ENCODE data around the gene MTMR3. TPM values are rescaled to one million over a fixed set of nuclear protein-coding genes. Genes with fewer than 3 reads are reported as not detected.
A peak's percentile ranks its signal among the peaks of the same experiment; 100 is the strongest.

The MTMR3 gene
- total RNA-seq, 1 donor from 2014 or later, result 51.7 TPM

DNA sequence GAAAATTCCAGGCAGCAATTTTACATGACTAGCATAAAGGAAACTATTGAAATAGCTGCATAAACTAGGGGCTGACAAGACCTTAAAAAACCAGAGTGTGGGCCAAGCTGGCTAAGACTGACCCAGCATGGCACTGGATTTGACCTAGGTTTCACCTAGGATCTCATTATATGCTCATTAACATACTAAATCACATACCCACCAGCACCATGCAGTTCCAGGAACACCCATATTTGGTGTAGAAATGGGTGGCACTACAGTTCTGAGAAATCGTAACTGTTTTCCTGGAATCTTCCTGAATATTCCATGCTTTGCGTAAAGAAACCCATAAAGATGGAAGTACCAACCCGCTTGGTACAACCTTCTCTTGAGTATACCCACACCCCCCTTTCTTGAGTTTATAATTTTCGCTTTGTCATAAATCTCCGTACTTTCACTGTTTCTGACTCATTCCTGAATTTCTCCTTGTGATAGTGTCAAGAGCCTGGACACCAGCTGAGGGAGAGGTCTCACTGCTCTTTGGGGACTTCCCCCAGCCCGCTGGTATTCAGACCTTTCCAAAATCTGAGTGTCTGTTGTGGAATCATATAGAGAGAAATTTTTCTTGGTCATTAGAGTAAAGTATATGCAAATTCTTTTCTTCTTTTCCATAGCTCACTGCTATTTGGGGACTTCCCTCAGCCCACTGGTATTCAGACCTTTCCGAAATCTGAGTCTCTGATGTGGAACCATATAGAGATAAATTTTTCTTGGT, 55.1 kb downstream of the MTMR3 start:
- H3K27ac Mint-ChIP-seq (ENCODE audit: unreplicated experiment), result no peak overlapping the region
- TF ChIP-seq, protein P1, sequence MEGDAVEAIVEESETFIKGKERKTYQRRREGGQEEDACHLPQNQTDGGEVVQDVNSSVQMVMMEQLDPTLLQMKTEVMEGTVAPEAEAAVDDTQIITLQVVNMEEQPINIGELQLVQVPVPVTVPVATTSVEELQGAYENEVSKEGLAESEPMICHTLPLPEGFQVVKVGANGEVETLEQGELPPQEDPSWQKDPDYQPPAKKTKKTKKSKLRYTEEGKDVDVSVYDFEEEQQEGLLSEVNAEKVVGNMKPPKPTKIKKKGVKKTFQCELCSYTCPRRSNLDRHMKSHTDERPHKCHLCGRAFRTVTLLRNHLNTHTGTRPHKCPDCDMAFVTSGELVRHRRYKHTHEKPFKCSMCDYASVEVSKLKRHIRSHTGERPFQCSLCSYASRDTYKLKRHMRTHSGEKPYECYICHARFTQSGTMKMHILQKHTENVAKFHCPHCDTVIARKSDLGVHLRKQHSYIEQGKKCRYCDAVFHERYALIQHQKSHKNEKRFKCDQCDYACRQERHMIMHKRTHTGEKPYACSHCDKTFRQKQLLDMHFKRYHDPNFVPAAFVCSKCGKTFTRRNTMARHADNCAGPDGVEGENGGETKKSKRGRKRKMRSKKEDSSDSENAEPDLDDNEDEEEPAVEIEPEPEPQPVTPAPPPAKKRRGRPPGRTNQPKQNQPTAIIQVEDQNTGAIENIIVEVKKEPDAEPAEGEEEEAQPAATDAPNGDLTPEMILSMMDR (IDR thresholded peaks at IDR 0.05; ENCODE audit: partially characterized antibody, unreplicated experiment), result no peak
- H3K27me3 Mint-ChIP-seq (ENCODE audit: unreplicated experiment), result no peaks in the 10 kb centered on the region
- peaks cover 4% of the 10 kb centered on the region for H3K9me3 Mint-ChIP-seq (ENCODE audit: unreplicated experiment)
- H3K4me3 Mint-ChIP-seq (ENCODE audit: unreplicated experiment), result no peak overlapping the region
- peaks cover 9% of the 10 kb centered on the region for H3K36me3 Mint-ChIP-seq (ENCODE audit: unreplicated experiment)
- no peaks in the 10 kb centered on the region for H3K4me1 Mint-ChIP-seq (ENCODE audit: low read depth, unreplicated experiment)
- no peak for DNase-seq

DNA sequence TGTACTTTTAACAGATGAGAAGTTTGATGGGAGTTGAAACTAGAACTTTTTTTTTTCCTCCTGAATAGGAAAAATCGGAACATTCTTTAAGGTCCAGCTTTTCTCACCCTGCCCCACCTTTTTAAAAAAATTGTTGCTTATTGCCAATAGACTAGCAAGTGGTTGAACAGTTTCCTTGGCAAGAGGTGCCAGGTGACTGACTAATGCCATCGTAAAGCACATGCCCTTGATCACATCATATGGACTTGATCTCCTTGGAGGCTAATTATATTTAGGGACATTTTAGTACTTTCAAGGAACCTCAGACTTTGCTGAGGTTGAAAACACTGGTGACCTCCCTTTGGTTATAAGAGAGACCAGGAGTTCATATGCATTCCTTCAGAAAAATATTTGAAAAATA, 57.6 kb downstream of the MTMR3 start:
- TF ChIP-seq, protein P1 (IDR thresholded peaks at IDR 0.05; ENCODE audit: partially characterized antibody, unreplicated experiment), result no peak
- Mint-ChIP-seq H3K4me3 (ENCODE audit: unreplicated experiment) (no peak overlapping the region), H3K4me1 (ENCODE audit: low read depth, unreplicated experiment) (peaks cover under 1% of the 10 kb centered on the region), H3K27me3 (ENCODE audit: unreplicated experiment) (no peaks in the 10 kb centered on the region), H3K27ac (ENCODE audit: unreplicated experiment) (no peak overlapping the region), H3K36me3 (ENCODE audit: unreplicated experiment) (peaks cover 9% of the 10 kb centered on the region), H3K9me3 (ENCODE audit: unreplicated experiment) (peaks cover 4% of the 10 kb centered on the region)
- no peak for DNase-seq

DNA sequence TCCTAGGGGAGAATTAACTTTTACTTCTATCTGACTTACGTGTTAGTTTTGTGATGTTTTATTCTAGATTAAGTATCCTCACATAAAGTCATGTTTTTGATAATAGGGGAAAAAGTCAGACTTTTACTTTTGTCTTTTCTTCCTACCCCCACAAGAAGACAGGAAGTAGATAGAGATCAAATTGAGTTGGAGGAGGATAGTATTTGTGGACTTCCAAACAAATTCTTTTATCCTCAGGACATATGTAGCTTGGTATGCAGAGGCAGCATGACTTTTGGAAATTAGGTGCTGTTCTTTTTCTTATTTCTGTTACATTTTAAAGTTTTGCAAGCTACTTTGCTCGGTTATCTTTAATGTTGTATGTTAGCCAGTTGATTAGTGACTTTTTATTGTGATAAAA, 61.4 kb downstream of the MTMR3 start:
- Mint-ChIP-seq H3K36me3 (ENCODE audit: unreplicated experiment) (peaks cover 8% of the 10 kb centered on the region), H3K27ac (ENCODE audit: unreplicated experiment) (no peak overlapping the region), H3K4me1 (ENCODE audit: low read depth, unreplicated experiment) (peaks cover 12% of the 10 kb centered on the region), H3K4me3 (ENCODE audit: unreplicated experiment) (no peak overlapping the region), H3K9me3 (ENCODE audit: unreplicated experiment) (peaks cover 6% of the 10 kb centered on the region), H3K27me3 (ENCODE audit: unreplicated experiment) (no peaks in the 10 kb centered on the region)
- TF ChIP-seq, protein P1 (IDR thresholded peaks at IDR 0.05; ENCODE audit: partially characterized antibody, unreplicated experiment), result no peak
- no peak for DNase-seq

DNA sequence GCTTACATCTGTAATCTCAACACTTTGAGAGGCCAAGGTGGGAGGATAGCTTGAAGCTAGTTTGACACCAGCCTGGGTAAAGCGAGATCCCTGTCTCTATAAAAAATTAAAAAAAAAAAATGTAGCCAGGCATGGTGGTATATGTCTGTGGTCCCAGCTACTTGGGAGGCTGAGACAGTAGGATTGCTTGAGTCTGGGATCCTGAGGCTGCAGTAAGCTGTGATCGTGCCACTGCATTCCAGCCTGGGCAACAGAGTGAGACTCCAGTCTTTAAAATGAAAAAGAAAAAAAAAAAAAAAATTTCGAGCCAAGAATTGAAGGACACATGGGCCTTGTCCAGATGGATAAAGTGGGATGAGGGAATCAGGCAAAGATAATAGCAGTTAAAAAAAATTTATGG, 62.5 kb downstream of the MTMR3 start:
- H3K9me3 Mint-ChIP-seq (ENCODE audit: unreplicated experiment), result peaks cover 4% of the 10 kb centered on the region
- no peak overlapping the region for H3K4me3 Mint-ChIP-seq (ENCODE audit: unreplicated experiment)
- H3K36me3 Mint-ChIP-seq (ENCODE audit: unreplicated experiment), result peaks cover 5% of the 10 kb centered on the region
- no peak for DNase-seq
- peaks cover 16% of the 10 kb centered on the region for H3K4me1 Mint-ChIP-seq (ENCODE audit: low read depth, unreplicated experiment)
- no peak overlapping the region for H3K27ac Mint-ChIP-seq (ENCODE audit: unreplicated experiment)
- H3K27me3 Mint-ChIP-seq (ENCODE audit: unreplicated experiment), result no peaks in the 10 kb centered on the region
- TF ChIP-seq, protein P1 (IDR thresholded peaks at IDR 0.05; ENCODE audit: partially characterized antibody, unreplicated experiment), result no peak

DNA sequence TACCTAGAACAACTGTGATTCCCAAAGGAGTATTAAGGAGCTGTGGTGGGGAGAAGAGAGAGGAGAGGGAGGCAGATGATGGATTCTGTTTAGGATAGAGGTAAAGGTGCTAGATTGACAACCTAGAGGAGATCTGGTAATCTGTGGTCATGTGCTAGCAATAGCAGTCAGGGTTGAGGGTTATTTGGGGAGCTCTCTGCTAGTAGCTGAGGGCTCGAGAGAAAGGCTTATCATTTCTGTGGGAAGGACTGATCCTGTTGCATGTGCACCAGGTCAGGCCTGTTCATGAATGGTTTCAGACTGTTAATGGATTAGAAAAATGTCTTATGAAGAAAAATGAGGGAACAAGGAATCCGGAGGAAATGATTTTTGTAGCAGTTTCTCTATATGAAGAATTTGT, 63.2 kb downstream of the MTMR3 start:
- Mint-ChIP-seq H3K36me3 (ENCODE audit: unreplicated experiment) (peaks cover 5% of the 10 kb centered on the region), H3K4me1 (ENCODE audit: low read depth, unreplicated experiment) (peaks cover 16% of the 10 kb centered on the region), H3K27me3 (ENCODE audit: unreplicated experiment) (no peaks in the 10 kb centered on the region), H3K27ac (ENCODE audit: unreplicated experiment) (peak overlapping the region; percentile 23), H3K9me3 (ENCODE audit: unreplicated experiment) (peaks cover 4% of the 10 kb centered on the region), H3K4me3 (ENCODE audit: unreplicated experiment) (no peak overlapping the region)
- TF ChIP-seq, protein P1 (IDR thresholded peaks at IDR 0.05; ENCODE audit: partially characterized antibody, unreplicated experiment), result no peak
- DNase-seq, result no peak
